Measurements from ENCODE around the gene PIAS4. TPM values are rescaled to one million over a fixed set of nuclear protein-coding genes. Genes with fewer than 3 reads are reported as not detected.

PIAS4 gene
- total and polyA plus RNA-seq, 10 of the 15 experiments (the other 5 are each of a cell fraction or from before 2014, with no cell fraction given) = 0.13 to 25.1 (median 11.3) TPM

DNA sequence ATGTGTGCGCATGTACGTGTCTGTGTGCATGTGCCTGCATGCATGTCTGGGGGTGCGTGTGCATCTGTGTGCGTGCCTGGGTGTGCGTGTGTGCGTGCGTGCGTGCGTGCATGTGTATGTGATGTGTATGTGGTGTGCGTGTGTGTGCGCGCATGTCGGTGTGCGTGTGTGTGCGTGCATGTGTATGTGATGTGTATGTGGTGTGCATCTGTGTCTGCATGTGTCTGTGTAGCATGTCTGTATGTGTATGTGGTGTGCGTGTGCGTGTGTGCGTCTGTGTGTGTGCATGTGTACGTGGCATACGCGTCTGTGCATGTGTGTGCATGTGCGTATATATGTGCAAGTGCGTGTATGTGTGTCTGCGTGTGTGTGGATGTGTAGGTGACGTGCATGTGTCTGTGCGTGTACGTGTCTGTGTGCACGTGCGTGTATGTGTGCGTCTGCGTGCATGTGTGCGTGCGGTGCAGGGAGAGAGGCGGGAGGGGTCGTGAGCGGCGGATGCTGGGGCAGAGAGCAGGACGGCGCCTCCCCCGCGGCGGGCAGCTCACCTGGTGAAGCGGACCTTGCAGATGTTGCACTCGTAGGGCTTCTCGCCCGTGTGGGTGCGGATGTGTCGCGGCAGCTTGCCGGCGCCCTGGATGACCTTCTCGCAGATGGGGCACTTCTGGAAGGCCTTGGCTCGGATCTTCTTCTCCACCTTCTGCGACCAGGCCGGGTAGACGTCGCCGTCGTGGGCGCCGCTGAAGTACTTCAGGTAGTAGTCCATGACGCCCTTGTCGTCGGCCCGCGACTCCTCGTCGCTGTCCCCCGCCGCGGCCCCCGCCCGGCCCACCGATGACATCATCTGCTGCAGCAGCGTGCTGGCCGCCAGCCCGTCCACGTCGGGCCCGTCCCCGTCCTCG lies 46.1 kb downstream of the PIAS4 start (continued):
- TF ChIP-seq PML (IDR thresholded peaks at IDR 0.05; ENCODE audit: low read length) = no peak
- no peak for TF ChIP-seq NFYA (IDR thresholded peaks at IDR 0.05; ENCODE audit: borderline replicate concordance, low read depth, low read length)
- TF ChIP-seq JUND (IDR thresholded peaks at IDR 0.05; ENCODE audit: low read depth, low read length) = no peak
- TF ChIP-seq ZNF622 (IDR thresholded peaks at IDR 0.05) = no peak
- TF ChIP-seq POLR2AphosphoS2 (IDR thresholded peaks at IDR 0.05; ENCODE audit: low read depth, low read length) = no peak
- TF ChIP-seq ZNF217 (IDR thresholded peaks at IDR 0.05) = no peak
- TF ChIP-seq, protein P1, sequence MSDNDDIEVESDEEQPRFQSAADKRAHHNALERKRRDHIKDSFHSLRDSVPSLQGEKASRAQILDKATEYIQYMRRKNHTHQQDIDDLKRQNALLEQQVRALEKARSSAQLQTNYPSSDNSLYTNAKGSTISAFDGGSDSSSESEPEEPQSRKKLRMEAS (IDR thresholded peaks at IDR 0.05; ENCODE audit: low read depth, low read length) = no peak
- TF ChIP-seq HDGF (IDR thresholded peaks at IDR 0.05) = peak; percentile 94
- TF ChIP-seq, protein P2, sequence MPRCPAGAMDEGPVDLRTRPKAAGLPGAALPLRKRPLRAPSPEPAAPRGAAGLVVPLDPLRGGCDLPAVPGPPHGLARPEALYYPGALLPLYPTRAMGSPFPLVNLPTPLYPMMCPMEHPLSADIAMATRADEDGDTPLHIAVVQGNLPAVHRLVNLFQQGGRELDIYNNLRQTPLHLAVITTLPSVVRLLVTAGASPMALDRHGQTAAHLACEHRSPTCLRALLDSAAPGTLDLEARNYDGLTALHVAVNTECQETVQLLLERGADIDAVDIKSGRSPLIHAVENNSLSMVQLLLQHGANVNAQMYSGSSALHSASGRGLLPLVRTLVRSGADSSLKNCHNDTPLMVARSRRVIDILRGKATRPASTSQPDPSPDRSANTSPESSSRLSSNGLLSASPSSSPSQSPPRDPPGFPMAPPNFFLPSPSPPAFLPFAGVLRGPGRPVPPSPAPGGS (IDR thresholded peaks at IDR 0.05; ENCODE audit: borderline replicate concordance, insufficient read depth, low read depth, low read length, poor library complexity, severe bottlenecking) = peak; percentile 98
- TF ChIP-seq POLR2A (IDR thresholded peaks at IDR 0.05; ENCODE audit: low read depth, low read length) = peak; percentile 76
- no peak for TF ChIP-seq STAT1 (conservative IDR thresholded peaks at IDR 0.05)
- TF ChIP-seq, protein P3, sequence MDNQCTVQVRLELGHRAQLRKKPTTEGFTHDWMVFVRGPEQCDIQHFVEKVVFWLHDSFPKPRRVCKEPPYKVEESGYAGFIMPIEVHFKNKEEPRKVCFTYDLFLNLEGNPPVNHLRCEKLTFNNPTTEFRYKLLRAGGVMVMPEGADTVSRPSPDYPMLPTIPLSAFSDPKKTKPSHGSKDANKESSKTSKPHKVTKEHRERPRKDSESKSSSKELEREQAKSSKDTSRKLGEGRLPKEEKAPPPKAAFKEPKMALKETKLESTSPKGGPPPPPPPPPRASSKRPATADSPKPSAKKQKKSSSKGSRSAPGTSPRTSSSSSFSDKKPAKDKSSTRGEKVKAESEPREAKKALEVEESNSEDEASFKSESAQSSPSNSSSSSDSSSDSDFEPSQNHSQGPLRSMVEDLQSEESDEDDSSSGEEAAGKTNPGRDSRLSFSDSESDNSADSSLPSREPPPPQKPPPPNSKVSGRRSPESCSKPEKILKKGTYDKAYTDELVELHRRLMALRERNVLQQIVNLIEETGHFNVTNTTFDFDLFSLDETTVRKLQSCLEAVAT (IDR thresholded peaks at IDR 0.05) = peak; percentile 63; the same call in 1 of the 2 replicates
- no peak for TF ChIP-seq MTA2 (IDR thresholded peaks at IDR 0.05; ENCODE audit: low read depth)
- TF ChIP-seq, protein P4, sequence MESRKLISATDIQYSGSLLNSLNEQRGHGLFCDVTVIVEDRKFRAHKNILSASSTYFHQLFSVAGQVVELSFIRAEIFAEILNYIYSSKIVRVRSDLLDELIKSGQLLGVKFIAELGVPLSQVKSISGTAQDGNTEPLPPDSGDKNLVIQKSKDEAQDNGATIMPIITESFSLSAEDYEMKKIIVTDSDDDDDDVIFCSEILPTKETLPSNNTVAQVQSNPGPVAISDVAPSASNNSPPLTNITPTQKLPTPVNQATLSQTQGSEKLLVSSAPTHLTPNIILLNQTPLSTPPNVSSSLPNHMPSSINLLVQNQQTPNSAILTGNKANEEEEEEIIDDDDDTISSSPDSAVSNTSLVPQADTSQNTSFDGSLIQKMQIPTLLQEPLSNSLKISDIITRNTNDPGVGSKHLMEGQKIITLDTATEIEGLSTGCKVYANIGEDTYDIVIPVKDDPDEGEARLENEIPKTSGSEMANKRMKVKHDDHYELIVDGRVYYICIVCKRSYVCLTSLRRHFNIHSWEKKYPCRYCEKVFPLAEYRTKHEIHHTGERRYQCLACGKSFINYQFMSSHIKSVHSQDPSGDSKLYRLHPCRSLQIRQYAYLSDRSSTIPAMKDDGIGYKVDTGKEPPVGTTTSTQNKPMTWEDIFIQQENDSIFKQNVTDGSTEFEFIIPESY (IDR thresholded peaks at IDR 0.05) = 0 out of 2 replicates have a peak, but pooled peaks have one; percentile 45
- no peak for TF ChIP-seq NR2F1 (conservative IDR thresholded peaks at IDR 0.05)
- TF ChIP-seq, protein P5, sequence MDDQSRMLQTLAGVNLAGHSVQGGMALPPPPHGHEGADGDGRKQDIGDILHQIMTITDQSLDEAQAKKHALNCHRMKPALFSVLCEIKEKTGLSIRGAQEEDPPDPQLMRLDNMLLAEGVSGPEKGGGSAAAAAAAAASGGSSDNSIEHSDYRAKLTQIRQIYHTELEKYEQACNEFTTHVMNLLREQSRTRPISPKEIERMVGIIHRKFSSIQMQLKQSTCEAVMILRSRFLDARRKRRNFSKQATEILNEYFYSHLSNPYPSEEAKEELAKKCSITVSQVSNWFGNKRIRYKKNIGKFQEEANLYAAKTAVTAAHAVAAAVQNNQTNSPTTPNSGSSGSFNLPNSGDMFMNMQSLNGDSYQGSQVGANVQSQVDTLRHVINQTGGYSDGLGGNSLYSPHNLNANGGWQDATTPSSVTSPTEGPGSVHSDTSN (IDR thresholded peaks at IDR 0.05; ENCODE audit: insufficient replicate concordance, low read depth, low read length) = peak; percentile 0
- TF ChIP-seq, protein P6, sequence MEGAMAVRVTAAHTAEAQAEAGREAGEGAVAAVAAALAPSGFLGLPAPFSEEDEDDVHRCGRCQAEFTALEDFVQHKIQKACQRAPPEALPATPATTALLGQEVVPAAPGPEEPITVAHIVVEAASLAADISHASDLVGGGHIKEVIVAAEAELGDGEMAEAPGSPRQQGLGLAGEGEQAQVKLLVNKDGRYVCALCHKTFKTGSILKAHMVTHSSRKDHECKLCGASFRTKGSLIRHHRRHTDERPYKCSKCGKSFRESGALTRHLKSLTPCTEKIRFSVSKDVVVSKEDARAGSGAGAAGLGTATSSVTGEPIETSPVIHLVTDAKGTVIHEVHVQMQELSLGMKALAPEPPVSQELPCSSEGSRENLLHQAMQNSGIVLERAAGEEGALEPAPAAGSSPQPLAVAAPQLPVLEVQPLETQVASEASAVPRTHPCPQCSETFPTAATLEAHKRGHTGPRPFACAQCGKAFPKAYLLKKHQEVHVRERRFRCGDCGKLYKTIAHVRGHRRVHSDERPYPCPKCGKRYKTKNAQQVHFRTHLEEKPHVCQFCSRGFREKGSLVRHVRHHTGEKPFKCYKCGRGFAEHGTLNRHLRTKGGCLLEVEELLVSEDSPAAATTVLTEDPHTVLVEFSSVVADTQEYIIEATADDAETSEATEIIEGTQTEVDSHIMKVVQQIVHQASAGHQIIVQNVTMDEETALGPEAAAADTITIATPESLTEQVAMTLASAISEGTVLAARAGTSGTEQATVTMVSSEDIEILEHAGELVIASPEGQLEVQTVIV (IDR thresholded peaks at IDR 0.05; ENCODE audit: borderline replicate concordance, partially characterized antibody) = no peak
- TF ChIP-seq PAX5 (IDR thresholded peaks at IDR 0.05; ENCODE audit: borderline replicate concordance, low read depth, low read length) = no peak
